Hindlimb muscle (tissue), 1 donor: ENCODE results near the gene KRTAP12-2. TPM values are rescaled to one million over a fixed set of nuclear protein-coding genes. Genes with fewer than 3 reads are reported as not detected.
"Not testable (repeated sequence)": the region's sequence is repeated elsewhere in the genome, so short reads cannot be mapped to it uniquely, and the experiment has no call there.

Experiments
- DNase-seq: peaks from one replicate; pipeline ENCODE4 v3.0.0-alpha.2; 2013
- polyA plus RNA-seq: library from polyadenylated mRNA; unstranded; fragments of 120-200 nt; gene quantifications from one replicate; pipeline ENCODE4 v1.2.1, GENCODE V29; 2013; ENCODE audit not compliant: insufficient read length

The KRTAP12-2 gene
- polyA plus RNA-seq, 1 donor: not detected

GRCh38 chr21:44702111-44702972, 35.6 kb upstream of the KRTAP12-2 start:
- no peak for DNase-seq

DNA sequence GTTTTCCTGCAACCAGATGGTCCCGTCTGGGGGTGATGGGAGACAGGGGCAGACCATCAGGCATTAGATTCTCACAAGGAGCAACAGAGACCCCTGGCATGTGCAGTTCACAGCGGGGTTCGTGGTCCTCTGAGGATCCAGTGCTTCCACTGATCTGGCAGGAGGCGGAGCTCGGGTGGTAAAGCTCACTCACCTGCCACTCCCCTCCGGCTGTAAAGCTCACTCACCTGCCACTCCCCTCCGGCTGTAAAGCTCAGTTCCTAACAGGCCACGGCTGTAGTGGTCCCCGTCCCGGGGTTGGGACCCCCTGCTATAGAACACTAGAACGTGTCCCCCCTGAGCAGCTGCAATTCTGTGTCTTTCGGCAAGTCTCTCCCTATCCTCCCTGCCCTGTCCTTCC, 34.8 kb upstream of the KRTAP12-2 start:
- DNase-seq: no peak

GRCh38 chr21:44701023-44701400, 34.3 kb upstream of the KRTAP12-2 start:
- DNase-seq: no peak

DNA sequence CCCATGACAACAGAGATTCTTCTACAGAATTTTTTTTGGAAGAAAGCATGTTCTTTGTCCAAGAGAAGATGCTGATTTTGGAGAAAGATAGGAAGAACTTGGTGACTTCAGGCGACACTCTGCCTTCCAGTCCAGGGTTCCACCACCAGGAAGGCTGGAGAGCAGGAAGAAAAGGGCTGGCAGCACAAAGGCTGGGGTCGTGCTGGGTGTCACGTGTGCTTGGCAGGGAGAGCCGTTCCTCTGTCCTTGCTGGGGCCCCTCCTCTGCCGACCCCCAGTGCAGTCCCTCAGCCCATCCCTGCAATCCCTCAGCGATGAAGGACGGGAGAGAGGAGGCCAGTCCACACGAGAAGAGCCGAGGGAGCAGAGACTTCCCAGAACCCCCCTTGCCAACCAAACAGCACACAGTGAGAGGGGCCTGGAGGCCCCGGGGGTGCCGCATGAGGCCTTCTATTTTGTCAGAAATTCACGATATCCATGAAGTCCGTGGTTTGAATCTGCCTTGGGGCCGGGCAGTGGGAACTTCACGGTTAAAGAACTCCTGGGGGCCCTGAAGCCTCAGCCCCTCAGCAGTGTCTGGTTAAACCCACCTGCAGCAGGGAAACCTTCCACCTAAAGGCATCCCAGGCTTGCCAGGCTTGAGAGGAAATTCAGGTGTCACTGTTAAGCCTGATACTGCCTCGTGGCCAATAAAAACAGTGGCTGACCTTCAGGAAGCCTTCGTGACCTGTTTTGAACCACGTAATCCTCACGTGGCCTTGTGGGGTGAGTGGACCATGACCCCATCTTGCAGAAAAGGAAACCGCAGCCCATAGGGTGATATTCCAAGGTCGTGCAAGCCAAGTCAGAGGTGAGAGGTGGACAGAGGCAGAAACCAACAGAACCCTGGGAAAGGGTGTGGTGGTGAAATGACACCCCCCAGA, 33.6 kb upstream of the KRTAP12-2 start:
- DNase-seq: no peak

GRCh38 chr21:44699502-44700001, 32.8 kb upstream of the KRTAP12-2 start:
- DNase-seq: no peak

DNA sequence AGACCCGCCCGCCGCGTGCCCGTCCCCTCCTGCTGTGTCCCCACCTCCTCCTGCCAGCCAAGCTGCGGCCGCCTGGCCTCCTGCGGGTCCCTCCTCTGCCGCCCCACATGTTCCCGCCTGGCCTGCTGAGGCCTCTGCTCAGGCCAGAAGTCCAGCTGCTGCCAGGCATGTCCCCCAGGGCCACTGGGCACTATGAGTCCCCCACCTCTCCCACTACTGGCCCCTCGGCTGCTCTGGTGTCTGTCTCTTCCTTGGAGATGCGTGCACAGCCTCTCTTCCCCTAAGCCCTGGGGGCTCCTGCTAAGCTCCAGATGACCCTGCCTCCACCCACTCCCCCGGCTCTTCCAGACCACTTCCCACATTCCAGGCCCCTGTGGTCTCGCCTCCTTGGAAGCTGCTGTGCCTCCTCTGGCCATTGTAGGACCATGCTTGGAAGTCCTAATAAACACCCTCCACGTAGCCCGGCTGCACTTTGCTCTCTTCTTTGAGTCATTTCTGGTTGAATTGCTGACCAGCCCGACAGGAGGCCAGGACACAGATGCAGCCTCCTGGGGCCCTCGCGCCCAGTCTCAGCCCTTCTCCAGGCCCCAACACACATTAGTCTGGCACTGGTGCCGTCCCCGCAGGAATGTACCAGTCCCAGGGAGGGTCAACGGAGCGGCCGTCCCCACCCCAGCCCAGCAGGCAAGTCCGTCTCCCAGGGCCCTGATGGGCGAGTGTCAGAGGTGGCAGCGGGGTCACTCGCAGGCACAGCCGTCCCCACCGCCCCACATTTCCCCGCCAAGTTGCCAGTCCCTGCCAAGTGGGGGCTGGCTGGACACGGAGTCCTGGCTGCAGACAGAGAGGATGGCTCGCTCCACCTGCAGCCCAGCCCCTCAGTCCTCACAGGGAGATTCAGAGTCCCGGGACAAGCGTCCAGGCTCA, 31.3 kb upstream of the KRTAP12-2 start:
- DNase-seq: no peak

DNA sequence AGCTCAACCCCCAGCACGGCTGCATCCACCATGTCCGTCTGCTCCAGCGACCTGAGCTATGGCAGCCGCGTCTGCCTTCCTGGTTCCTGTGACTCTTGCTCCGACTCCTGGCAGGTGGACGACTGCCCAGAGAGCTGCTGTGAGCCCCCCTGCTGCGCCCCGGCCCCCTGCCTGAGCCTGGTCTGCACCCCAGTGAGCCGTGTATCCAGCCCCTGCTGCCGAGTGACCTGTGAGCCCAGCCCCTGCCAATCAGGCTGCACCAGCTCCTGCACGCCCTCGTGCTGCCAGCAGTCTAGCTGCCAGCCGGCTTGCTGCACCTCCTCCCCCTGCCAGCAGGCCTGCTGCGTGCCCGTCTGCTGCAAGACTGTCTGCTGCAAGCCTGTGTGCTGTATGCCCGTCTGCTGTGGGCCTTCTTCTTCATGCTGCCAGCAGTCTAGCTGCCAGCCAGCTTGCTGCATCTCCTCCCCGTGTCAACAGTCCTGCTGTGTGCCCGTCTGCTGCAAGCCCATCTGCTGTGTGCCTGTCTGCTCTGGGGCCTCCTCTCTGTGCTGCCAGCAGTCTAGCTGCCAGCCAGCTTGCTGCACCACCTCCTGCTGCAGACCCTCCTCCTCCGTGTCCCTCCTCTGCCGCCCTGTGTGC, 30.6 kb upstream of the KRTAP12-2 start, which contains the start of gene KRTAP10-12:
KRTAP10-12 (plus strand) TSS at position 1 of the 639 bp plus-strand sequence; CDS start at position 31, 30 bp downstream.
- DNase-seq: not testable (repeated sequence)

DNA sequence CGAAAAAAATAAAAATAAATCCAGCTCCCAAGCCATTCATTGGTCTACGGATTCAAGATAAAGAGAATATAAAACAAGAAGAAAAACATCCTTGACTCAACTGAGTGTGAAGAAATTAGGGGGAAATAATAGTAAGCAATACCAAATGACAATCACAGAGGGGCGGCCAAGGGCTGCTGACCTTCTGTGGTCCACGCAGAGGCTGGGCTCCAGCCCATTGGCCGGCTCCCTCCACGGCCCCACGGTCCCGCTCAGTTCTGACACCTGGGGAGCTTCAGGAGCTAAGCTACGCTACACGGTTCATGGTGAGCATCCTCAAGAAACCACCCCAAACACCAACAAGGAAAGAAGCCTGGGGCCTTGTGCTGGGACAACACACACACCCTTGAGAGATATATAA, 29.8 kb upstream of the KRTAP12-2 start:
- no peak for DNase-seq

GRCh38 chr21:44695641-44696040, 28.9 kb upstream of the KRTAP12-2 start:
- DNase-seq: no peak

DNA sequence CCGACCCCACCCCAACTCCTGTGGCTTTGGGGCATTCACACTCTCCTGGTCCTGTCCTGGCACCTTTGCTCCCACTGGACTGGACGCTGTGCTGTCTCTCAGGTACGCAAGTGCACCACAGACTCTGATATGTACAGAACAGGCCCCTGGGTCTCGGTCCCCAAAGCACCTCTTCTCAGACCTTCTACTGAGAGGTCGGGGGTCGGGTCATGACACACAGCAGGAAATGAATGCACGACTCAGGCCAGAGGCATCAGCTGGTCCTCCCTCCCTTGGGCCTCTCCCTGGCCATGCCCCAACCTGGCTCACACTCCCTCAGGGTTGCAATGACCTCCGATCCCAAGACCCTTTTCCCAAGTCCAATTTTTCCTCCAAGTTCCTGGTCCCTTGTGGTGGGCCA, 28.5 kb upstream of the KRTAP12-2 start:
- DNase-seq: no peak

DNA sequence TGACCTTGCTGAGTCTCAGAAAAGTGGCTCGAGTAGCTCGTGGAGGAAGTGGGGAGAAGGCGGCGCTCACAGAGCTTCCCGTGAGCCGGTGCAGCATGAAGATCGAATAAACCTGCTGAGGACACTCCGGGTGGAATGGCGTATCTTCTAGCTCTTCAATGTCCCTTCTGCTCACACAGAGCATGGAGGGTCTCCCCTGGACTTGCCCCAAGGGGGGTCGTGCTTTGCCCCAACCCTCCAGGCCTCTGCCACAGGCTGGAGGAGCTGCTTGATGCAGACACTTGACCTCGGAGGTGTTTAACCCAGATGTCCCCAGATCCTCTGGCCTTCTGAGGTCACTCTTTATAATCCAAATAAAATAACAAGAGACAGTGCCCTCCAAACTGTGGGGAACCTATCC, 28.0 kb upstream of the KRTAP12-2 start:
- DNase-seq: no peak

- DNase-seq: no peak
Observed at GRCh38 chr21:44692798-44693512, 26.2 kb upstream of the KRTAP12-2 start.

DNA sequence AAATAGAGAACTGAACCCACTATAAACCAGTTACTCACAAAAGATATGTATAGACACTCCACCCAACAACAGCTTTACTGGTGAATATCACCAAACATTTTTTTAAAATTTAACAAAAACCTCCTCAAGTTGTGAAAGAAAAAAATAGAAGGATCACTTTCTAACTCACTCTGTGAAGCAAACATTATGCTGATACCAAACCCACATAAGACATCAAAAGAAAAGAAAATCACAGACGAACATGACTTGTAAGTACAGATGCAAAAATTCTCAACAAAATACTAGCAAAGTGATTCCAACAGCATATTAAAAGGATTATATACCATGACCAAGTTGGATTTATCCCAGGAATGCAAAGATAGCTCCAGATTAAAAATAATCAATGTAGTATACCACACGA, 25.0 kb upstream of the KRTAP12-2 start:
- DNase-seq: no peak

GRCh38 chr21:44689740-44690139, 23.0 kb upstream of the KRTAP12-2 start:
- DNase-seq: not testable (repeated sequence)

DNA sequence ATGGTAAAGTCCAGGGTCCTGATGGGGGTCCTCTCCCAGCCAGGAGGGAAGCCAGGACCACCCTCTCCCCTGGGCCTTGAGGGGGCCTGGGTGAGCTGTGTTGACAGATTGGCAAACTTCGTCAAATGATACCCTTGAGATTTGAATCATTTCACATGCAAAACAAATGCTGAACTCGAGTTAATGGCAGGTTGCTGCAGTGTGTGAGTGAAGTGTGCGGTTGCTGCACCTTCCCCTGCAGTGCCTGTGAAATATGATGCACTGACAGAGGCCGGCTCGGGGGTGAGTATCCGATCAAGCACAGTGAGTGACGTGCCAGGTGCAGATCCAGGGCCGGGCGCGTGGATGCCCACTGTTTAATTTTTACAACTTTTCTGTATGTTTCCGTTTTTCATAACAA, 20.9 kb upstream of the KRTAP12-2 start:
- DNase-seq: no peak

DNA sequence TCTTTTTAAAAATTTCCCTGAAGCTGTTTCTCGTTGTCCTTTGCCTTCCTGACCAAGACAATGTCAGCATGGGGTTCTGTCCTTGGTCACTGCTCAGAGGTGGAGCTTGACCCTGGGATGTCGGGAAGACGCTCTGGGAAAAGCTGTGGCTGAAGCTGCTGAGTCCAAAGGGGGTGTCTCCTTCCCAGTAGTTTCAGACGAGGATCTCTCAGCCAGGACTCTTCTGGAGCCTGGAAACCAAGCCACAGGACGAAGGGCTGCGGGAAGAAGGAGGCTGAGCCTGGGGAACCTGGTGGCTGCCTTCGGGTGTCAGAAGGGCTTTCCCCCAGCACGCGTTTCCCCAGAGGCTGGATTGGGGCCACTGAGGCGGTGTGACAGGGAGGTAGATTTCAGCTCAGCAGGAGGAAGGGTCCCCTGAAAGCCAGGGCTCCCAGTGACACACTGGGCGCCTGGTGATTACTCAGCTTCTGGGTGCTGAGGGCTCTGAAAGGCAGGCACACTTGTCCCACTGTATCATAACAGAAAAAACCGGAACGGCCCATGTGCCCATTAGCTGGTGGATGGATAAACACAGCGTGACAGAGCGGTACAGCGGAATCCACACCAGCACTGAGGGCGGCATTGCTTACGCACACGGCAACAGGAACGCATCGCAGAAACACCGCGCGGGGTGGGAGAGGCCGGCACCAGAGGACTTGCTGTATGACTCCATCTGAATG, 20.3 kb upstream of the KRTAP12-2 start:
- no peak for DNase-seq

- DNase-seq: no peak
Observed at GRCh38 chr21:44686000-44686781, 19.5 kb upstream of the KRTAP12-2 start.

- DNase-seq: not testable (repeated sequence)
Observed at GRCh38 chr21:44685050-44685449, 18.3 kb upstream of the KRTAP12-2 start.

DNA sequence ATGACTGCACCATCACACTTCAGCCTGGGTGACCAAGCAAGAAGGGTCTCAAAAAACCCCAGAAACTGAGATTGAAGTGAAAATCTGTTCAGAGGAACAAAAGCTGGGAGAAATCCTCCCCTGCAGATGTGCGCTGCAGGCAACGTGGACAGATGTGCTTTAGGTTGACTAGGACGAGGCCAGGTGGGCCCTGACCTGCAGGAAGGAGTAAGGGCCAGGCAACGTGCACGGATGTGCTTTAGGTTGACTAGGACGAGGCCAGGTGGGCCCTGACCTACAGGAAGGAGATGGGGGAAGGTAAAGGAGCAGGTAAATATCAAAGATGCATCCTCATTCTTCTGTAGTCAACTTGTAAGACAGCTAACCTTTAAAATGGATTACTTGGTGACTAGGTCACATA, 17.8 kb upstream of the KRTAP12-2 start:
- DNase-seq: no peak
